ENCODE data around the gene TMEM237. TPM values are rescaled to one million over a fixed set of nuclear protein-coding genes. Genes with fewer than 3 reads are reported as not detected.

TMEM237 gene
- polyA plus RNA-seq, 1 of the 3 experiments (the other 2 are of a cell fraction): 67.2 TPM

- TF ChIP-seq GATA2 (CRISPR knock-in tag; IDR thresholded peaks at IDR 0.05): no peak
- TF ChIP-seq SMC3 (IDR thresholded peaks at IDR 0.05; ENCODE audit: low read depth, low read length): no peak
- TF ChIP-seq RAD21 (IDR thresholded peaks at IDR 0.05; ENCODE audit: low read length): no peak
- TF ChIP-seq MEF2A (IDR thresholded peaks at IDR 0.05; ENCODE audit: borderline replicate concordance, low read depth): no peak
- TF ChIP-seq TCF12 (IDR thresholded peaks at IDR 0.05): no peak
- TF ChIP-seq FOXM1 (IDR thresholded peaks at IDR 0.05; ENCODE audit: low read depth): no peak
- TF ChIP-seq USF2 (IDR thresholded peaks at IDR 0.05; ENCODE audit: borderline replicate concordance, low read depth, low read length): no peak
Observed at GRCh38 chr2:201579536-201579935, 63.8 kb downstream of the TMEM237 start (continued).

GRCh38 chr2:201575971-201576370 is 67.3 kb downstream of the TMEM237 start:
- Histone ChIP-seq H3K79me2 (ENCODE audit: insufficient read depth) (no peaks in the 10 kb centered on the region), H4K20me1 (ENCODE audit: insufficient read depth) (no peaks in the 10 kb centered on the region), H3F3A (replicated peaks; ENCODE audit: insufficient read depth) (no peaks in the 10 kb centered on the region), H3K27ac (ENCODE audit: low read depth in 2 of 2, low read length in 1 of 2) (no peak overlapping the region), H3K9ac (no peak overlapping the region), H3K4me3 (ENCODE audit: low read depth in 2 of 2, low read length in 1 of 2) (no peak overlapping the region), H3K9me3 (no peaks in the 10 kb centered on the region), H3K27me3 (ENCODE audit: insufficient read depth) (no peaks in the 10 kb centered on the region), H3K4me1 (ENCODE audit: control insufficient read depth in 1 of 2, insufficient read depth in 2 of 2, low read depth in 1 of 2, low read length in 1 of 2) (no peaks in the 10 kb centered on the region), H3K9me2 (no peaks in the 10 kb centered on the region), H3K36me3 (replicated peaks in 1 of 2; ENCODE audit: control insufficient read depth in 1 of 2, insufficient read depth in 2 of 2, low read length in 1 of 2) (no peaks in the 10 kb centered on the region), H3K4me2 (no peak overlapping the region), H2AFZ (ENCODE audit: low read depth) (0 out of 2 replicates have a peak overlapping the region, but pooled peaks have one; percentile 27)
- ChIA-PET POLR2A (no interaction called here), CTCF (no interaction called here)
- TF ChIP-seq TAF1 (IDR thresholded peaks at IDR 0.05; ENCODE audit: borderline replicate concordance, low read depth, low read length) (no peak), FOXJ3 (CRISPR knock-in tag; IDR thresholded peaks at IDR 0.05) (no peak), RXRA (IDR thresholded peaks at IDR 0.05; ENCODE audit: borderline replicate concordance, low read depth) (no peak), FOXM1 (IDR thresholded peaks at IDR 0.05; ENCODE audit: low read depth) (no peak), EZH2phosphoT487 (IDR thresholded peaks at IDR 0.05; ENCODE audit: borderline replicate concordance, low read depth) (no peak), REST (IDR thresholded peaks at IDR 0.05; ENCODE audit: low read depth, low read length) (no peak), NRF1 (IDR thresholded peaks at IDR 0.05; ENCODE audit: low read depth, low read length) (no peak), RCOR1 (IDR thresholded peaks at IDR 0.05; ENCODE audit: low read length) (no peak)
- 78% methylated on average over 3 of the region's 3 CpGs for WGBS (ENCODE audit: low lambda C conversion rate)
- no peak for DNase-seq

Measured in SK-N-SH (cell line).